Uterus (tissue), 2 donors: Measurements from ENCODE around the gene KLRC1.
"Not testable (repeated sequence)": the region's sequence is repeated elsewhere in the genome, so short reads cannot be mapped to it uniquely, and the experiment has no call there.

ENCODE experiments used
- POLR2A ChIP-seq, 2 donors: fragments of 450-650 bp; IDR thresholded peaks; one replicate each; pipeline ENCODE4 v1.6.1; 2016; ENCODE audit warnings: antibody characterized with exemption in 2 of 2, mild to moderate bottlenecking in 1 of 2, moderate library complexity in 1 of 2
- TF ChIP-seq, protein P1 (sequence below), 4 experiments: fragments of 200-600 bp in 2 of 4; fragments of 450-650 bp in 2 of 4; sonication (generic) in 2 of 4; IDR thresholded peaks; one replicate each; pipeline ENCODE4 v1.5.1; 2016 to 2019; ENCODE audit warnings: antibody characterized with exemption in 4 of 4, mild to moderate bottlenecking in 2 of 4, moderate library complexity in 1 of 4

DNA sequence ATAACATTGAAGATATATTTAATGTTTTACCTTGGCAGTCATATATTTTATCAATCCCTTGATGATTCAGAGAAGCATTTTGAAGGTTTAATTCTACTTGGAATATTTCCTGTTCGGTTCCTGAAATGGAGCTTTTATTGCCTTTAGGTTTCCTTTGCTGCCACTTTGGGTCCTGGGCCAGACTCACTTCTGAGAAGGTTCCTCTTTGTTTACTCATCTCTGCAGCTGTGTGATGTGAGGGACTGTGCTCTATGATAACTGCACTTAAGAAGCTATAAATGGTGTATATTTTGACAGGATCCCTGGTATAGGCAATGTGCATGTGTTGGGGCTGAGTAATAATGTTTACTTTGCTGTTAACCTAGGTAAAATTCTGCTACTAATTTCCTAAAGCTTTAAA is 32.8 kb downstream of the KLRC1 start, which contains the start of gene KLRC3:
- TF ChIP-seq, protein P1, sequence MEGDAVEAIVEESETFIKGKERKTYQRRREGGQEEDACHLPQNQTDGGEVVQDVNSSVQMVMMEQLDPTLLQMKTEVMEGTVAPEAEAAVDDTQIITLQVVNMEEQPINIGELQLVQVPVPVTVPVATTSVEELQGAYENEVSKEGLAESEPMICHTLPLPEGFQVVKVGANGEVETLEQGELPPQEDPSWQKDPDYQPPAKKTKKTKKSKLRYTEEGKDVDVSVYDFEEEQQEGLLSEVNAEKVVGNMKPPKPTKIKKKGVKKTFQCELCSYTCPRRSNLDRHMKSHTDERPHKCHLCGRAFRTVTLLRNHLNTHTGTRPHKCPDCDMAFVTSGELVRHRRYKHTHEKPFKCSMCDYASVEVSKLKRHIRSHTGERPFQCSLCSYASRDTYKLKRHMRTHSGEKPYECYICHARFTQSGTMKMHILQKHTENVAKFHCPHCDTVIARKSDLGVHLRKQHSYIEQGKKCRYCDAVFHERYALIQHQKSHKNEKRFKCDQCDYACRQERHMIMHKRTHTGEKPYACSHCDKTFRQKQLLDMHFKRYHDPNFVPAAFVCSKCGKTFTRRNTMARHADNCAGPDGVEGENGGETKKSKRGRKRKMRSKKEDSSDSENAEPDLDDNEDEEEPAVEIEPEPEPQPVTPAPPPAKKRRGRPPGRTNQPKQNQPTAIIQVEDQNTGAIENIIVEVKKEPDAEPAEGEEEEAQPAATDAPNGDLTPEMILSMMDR (IDR thresholded peaks at IDR 0.05) = not testable (repeated sequence)
- not testable (repeated sequence) for TF ChIP-seq POLR2A (IDR thresholded peaks at IDR 0.05)
